K562 (cell line): ENCODE data around the gene MATN1. TPM values are rescaled to one million over a fixed set of nuclear protein-coding genes. Genes with fewer than 3 reads are reported as not detected.
A peak's percentile ranks its signal among the peaks of the same experiment; 100 is the strongest.

Source experiments
- CC2D1A ChIP-seq: fragments of 450-650 bp; IDR thresholded peaks from 2 replicates; pipeline ENCODE4 v1.6.1; 2017; ENCODE audit warnings: mild to moderate bottlenecking
- CREM ChIP-seq: IDR thresholded peaks from 2 replicates; pipeline ENCODE4 v1.6.1; 2014; ENCODE audit warnings: antibody characterized with exemption, low read depth
- CXXC5 ChIP-seq: fragments of 250-450 bp; sonication (Bioruptor Pico); IDR thresholded peaks from 2 replicates; pipeline ENCODE4 v1.8.0; 2022; ENCODE audit warnings: inconsistent platforms, mild to moderate bottlenecking, moderate library complexity
- ERF ChIP-seq: fragments of 450-650 bp; formaldehyde crosslinking; IDR thresholded peaks from 2 replicates; pipeline ENCODE4 v1.4.0; 2020; ENCODE audit warnings: mild to moderate bottlenecking, mixed read lengths
- ETS1 ChIP-seq: conservative IDR thresholded peaks from 2 replicates; pipeline ENCODE4 v1.6.1; 2011; ENCODE audit warnings: low read depth, mild to moderate bottlenecking, low read length; ENCODE audit not compliant: control insufficient read depth
- HLTF ChIP-seq: fragments of 450-650 bp; IDR thresholded peaks from 2 replicates; pipeline ENCODE4 v1.6.1; 2016
- HNRNPK ChIP-seq: fragments of 200-400 bp; formaldehyde crosslinking; IDR thresholded peaks from one replicate; pipeline ENCODE4 v1.6.1; 2018; ENCODE audit warnings: mild to moderate bottlenecking, low read depth, low read length; ENCODE audit not compliant: poor library complexity, severe bottlenecking
- ID3 ChIP-seq, 2 experiments: fragments of 250-450 bp in 1 of 2; fragments of 450-650 bp in 1 of 2; sonication (Bioruptor Pico) in 1 of 2; IDR thresholded peaks; 2 replicates each; pipeline versions ENCODE4 v1.6.1 to v1.8.0; 2016 to 2021; ENCODE audit warnings: mild to moderate bottlenecking in 2 of 2, moderate library complexity in 2 of 2, missing compliant biosample characterization in 1 of 2, missing genetic modification characterization in 1 of 2
- JUN ChIP-seq, 2 experiments: sonication (generic) in 1 of 2; formaldehyde crosslinking in 1 of 2; IDR thresholded peaks; 2 replicates each; pipeline versions ENCODE4 v1.6.1 to v1.8.0; 2012 to 2022; ENCODE audit warnings: borderline replicate concordance in 2 of 2, mild to moderate bottlenecking in 2 of 2, improper control_type of control experiment in 1 of 2, low read depth in 1 of 2, low read length in 1 of 2, missing genetic modification reagents in 1 of 2
- KAT7 ChIP-seq: sonication (generic); formaldehyde crosslinking; IDR thresholded peaks from 2 replicates; pipeline ENCODE4 v1.8.0; 2022; ENCODE audit warnings: missing genetic modification reagents, mild to moderate bottlenecking, borderline replicate concordance
- MAFF ChIP-seq: IDR thresholded peaks from 2 replicates; pipeline ENCODE4 v1.6.1; 2012; ENCODE audit warnings: low read length, improper control_type of control experiment
- MYBL2 ChIP-seq, 2 experiments: fragments of 450-650 bp in 1 of 2; sonication (generic) in 1 of 2; formaldehyde crosslinking in 1 of 2; IDR thresholded peaks; 2 replicates each; pipeline versions ENCODE4 v1.6.1 to v1.8.1; 2017 to 2022; ENCODE audit warnings: borderline replicate concordance in 1 of 2, inconsistent platforms in 1 of 2, low read depth in 1 of 2, mild to moderate bottlenecking in 1 of 2, missing genetic modification reagents in 1 of 2, moderate library complexity in 1 of 2
- NFIC ChIP-seq: fragments of 450-650 bp; IDR thresholded peaks from 2 replicates; pipeline ENCODE4 v1.6.1; 2017; ENCODE audit warnings: mild to moderate bottlenecking, inconsistent platforms
- NONO ChIP-seq, 2 experiments: fragments of 200-400 bp in 1 of 2; fragments of 450-650 bp in 1 of 2; formaldehyde crosslinking in 1 of 2; IDR thresholded peaks; 2 replicates each; pipeline ENCODE4 v1.6.1; 2017; ENCODE audit warnings: low read depth in 2 of 2, mild to moderate bottlenecking in 2 of 2, moderate library complexity in 2 of 2, low read length in 1 of 2
- POLR3G ChIP-seq: IDR thresholded peaks from 2 replicates; pipeline ENCODE4 v1.6.1; 2011; ENCODE audit not compliant: insufficient read length, insufficient replicate concordance; ENCODE audit errors: extremely low read depth
- PURB ChIP-seq: sonication (generic); formaldehyde crosslinking; IDR thresholded peaks from 2 replicates; pipeline ENCODE4 v1.9.0; 2021; ENCODE audit warnings: low read depth, mild to moderate bottlenecking, missing genetic modification reagents
- SIX5 ChIP-seq, 2 experiments: IDR thresholded peaks; 2 replicates each; pipeline ENCODE4 v1.6.1; 2011; ENCODE audit warnings: low read length in 2 of 2, borderline replicate concordance in 1 of 2, low read depth in 1 of 2, mild to moderate bottlenecking in 1 of 2, moderate library complexity in 1 of 2; ENCODE audit not compliant: insufficient read depth in 1 of 2
- SMAD3 ChIP-seq: fragments of 450-650 bp; formaldehyde crosslinking; conservative IDR thresholded peaks from 2 replicates; pipeline ENCODE4 v1.4.0; 2020; ENCODE audit warnings: mild to moderate bottlenecking
- TCF7L2 ChIP-seq: fragments of 150-350 bp; IDR thresholded peaks from 2 replicates; pipeline ENCODE4 v1.6.1; 2016; ENCODE audit warnings: low read depth, mild to moderate bottlenecking, low read length, moderate library complexity
- TEAD4 ChIP-seq, 2 experiments: sonication (generic) in 1 of 2; formaldehyde crosslinking in 1 of 2; IDR thresholded peaks; 2 replicates each; pipeline versions ENCODE4 v1.6.1 to v1.8.0; 2012 to 2022; ENCODE audit warnings: borderline replicate concordance in 1 of 2, inconsistent platforms in 1 of 2, low read length in 1 of 2, mild to moderate bottlenecking in 1 of 2, missing genetic modification reagents in 1 of 2
- ZNF41 ChIP-seq: fragments of 250-450 bp; sonication (Bioruptor Pico); conservative IDR thresholded peaks from 2 replicates; pipeline ENCODE4 v1.4.0; 2020; ENCODE audit warnings: mild to moderate bottlenecking
- ZNF511 ChIP-seq: sonication (generic); formaldehyde crosslinking; IDR thresholded peaks from 2 replicates; pipeline ENCODE4 v1.8.0; 2022; ENCODE audit warnings: mild to moderate bottlenecking, missing genetic modification reagents
- ZNF75A ChIP-seq: fragments of 450-650 bp; formaldehyde crosslinking; IDR thresholded peaks from 2 replicates; pipeline ENCODE4 v1.4.0; 2020; ENCODE audit warnings: mild to moderate bottlenecking
- ZNF764 ChIP-seq: fragments of 250-450 bp; sonication (Bioruptor Pico); IDR thresholded peaks from 2 replicates; pipeline ENCODE4 v1.4.0; 2020; ENCODE audit warnings: low read depth, mild to moderate bottlenecking, moderate library complexity
- ZNF766 ChIP-seq: fragments of 200-800 bp; sonication (Bioruptor generic); conservative IDR thresholded peaks from 2 replicates; pipeline ENCODE4 v1.6.1; 2016; ENCODE audit warnings: missing genetic modification characterization, missing compliant biosample characterization
- polyA plus RNA-seq, 8 experiments: library from polyadenylated mRNA; depleted of rRNA in 4 of 8; stranded (reverse) in 5 of 8; unstranded in 3 of 8; fragments of >200 nt; fragmentation: Nextera tagmentation in 2 of 8; fragmentation: Illumina TruSeq in 1 of 8; extraction: Ambion mirVana in 2 of 8; extraction: Trizol in 1 of 8; gene quantifications; 2 replicates each; pipeline versions ENCODE4 v1.2.1 to v1.2.3, GENCODE V29; 2011 to 2014; ENCODE audit warnings: inconsistent platforms in 1 of 8, missing spikeins in 1 of 8
- total RNA-seq, 7 experiments: library from RNA; depleted of rRNA in 6 of 7; stranded (reverse); fragments of >200 nt in 6 of 7; fragmentation: Illumina TruSeq in 2 of 7; extraction: Trizol in 2 of 7; gene quantifications; 2 replicates each; pipeline versions ENCODE4 v1.2.1 to v1.2.3, GENCODE V29; 2011 to 2021; ENCODE audit warnings: low replicate concordance in 1 of 7

MATN1 gene
- total and polyA plus RNA-seq, 9 of the 15 experiments (the other 6 are each of a cell fraction or from before 2014, with no cell fraction given) = 0.10 to 2.3 (median 1.2) TPM

GRCh38 chr1:30758785-30759380, 35.5 kb upstream of the MATN1 start (continued):
- TF ChIP-seq ZNF511 (CRISPR knock-in tag) = no peak
- TF ChIP-seq CXXC5 = no peak
- TF ChIP-seq NFIC = peak; percentile 50
- TF ChIP-seq TEAD4 (IDR thresholded peaks at IDR 0.05; ENCODE audit: low read length) = no peak
- TF ChIP-seq TEAD4 (CRISPR knock-in tag; IDR thresholded peaks at IDR 0.05; ENCODE audit: borderline replicate concordance) = no peak
- TF ChIP-seq ZNF41 (CRISPR knock-in tag) = no peak
- no peak for TF ChIP-seq ID3 (CRISPR knock-in tag; IDR thresholded peaks at IDR 0.05)
- TF ChIP-seq ID3 (tag; IDR thresholded peaks at IDR 0.05) = 0 out of 2 replicates have a peak, but pooled peaks have one; percentile 44
- no peak for TF ChIP-seq POLR3G
- TF ChIP-seq ZNF75A = no peak
- no peak for TF ChIP-seq ETS1
- TF ChIP-seq MYBL2 (IDR thresholded peaks at IDR 0.05; ENCODE audit: low read depth) = no peak
- no peak for TF ChIP-seq MYBL2 (CRISPR knock-in tag; IDR thresholded peaks at IDR 0.05; ENCODE audit: borderline replicate concordance)
- TF ChIP-seq MAFF = no peak
- TF ChIP-seq TCF7L2 = no peak
- TF ChIP-seq HLTF = no peak
- peak; percentile 43; the same call in 1 of the 2 replicates for TF ChIP-seq CREM
- TF ChIP-seq ERF = no peak
- no peak for TF ChIP-seq ZNF764 (CRISPR knock-in tag)
- no peak for TF ChIP-seq SIX5 (IDR thresholded peaks at IDR 0.05; ENCODE audit: borderline replicate concordance in 1 of 2, insufficient read depth in 1 of 2, low read depth in 1 of 2, low read length in 2 of 2)
- TF ChIP-seq KAT7 (CRISPR knock-in tag) = no peak
- TF ChIP-seq HNRNPK = no peak
- no peak for TF ChIP-seq CC2D1A
- TF ChIP-seq SMAD3 (CRISPR knock-in tag) = no peak
- TF ChIP-seq JUN (IDR thresholded peaks at IDR 0.05; ENCODE audit: borderline replicate concordance, low read depth, low read length) = 0 out of 2 replicates have a peak, but pooled peaks have one; percentile 13
- TF ChIP-seq JUN (CRISPR knock-in tag; IDR thresholded peaks at IDR 0.05; ENCODE audit: borderline replicate concordance) = no peak
- no peak for TF ChIP-seq NONO (IDR thresholded peaks at IDR 0.05; ENCODE audit: low read depth in 2 of 2, low read length in 1 of 2)
- no peak for TF ChIP-seq ZNF766
- TF ChIP-seq PURB (CRISPR knock-in tag) = no peak
